Activated CD8-positive, alpha-beta T cell treated with anti-CD3 and anti-CD28 coated beads for 36 hours (primary cell): ENCODE results near the gene ASAP3. TPM values are rescaled to one million over a fixed set of nuclear protein-coding genes. Genes with fewer than 3 reads are reported as not detected.

Experiments used
- ATAC-seq: fragments of 200-7000 bp; cut with Tn5 transposase; one replicate; pipeline ENCODE4 v1.10.0; 2021; ENCODE audit warnings: mild to moderate bottlenecking, moderate library complexity
- CTCF ChIA-PET: fragments of 350-600 bp; sonication (Branson Sonifier 250); formaldehyde crosslinking; loops from one replicate; lab custom pipeline; 2021; ENCODE audit warnings: antibody characterized with exemption; lab: Charles Lee
- POLR2A ChIA-PET: fragments of 350-600 bp; sonication (Branson Sonifier 250); formaldehyde crosslinking; loops from one replicate; lab custom pipeline; 2021; ENCODE audit warnings: antibody characterized with exemption; lab: Charles Lee
- DNase-seq: peaks from one replicate; pipeline ENCODE4 v3.0.0-alpha.2; 2020
- H3K27ac Mint-ChIP-seq: one replicate; pipeline ENCODE4 v1.8.0; 2021; ENCODE audit warnings: mild to moderate bottlenecking, mixed read lengths
- H3K27me3 Mint-ChIP-seq: one replicate; pipeline ENCODE4 v1.8.0; 2021; ENCODE audit warnings: mixed read lengths
- H3K36me3 Mint-ChIP-seq: one replicate; pipeline ENCODE4 v1.8.0; 2021; ENCODE audit warnings: low read depth, mixed read lengths
- H3K4me1 Mint-ChIP-seq: one replicate; pipeline ENCODE4 v1.8.0; 2021; ENCODE audit warnings: low read depth, mixed read lengths
- H3K4me3 Mint-ChIP-seq: one replicate; pipeline ENCODE4 v1.8.0; 2021; ENCODE audit warnings: mild to moderate bottlenecking, moderate library complexity, mixed read lengths
- H3K9me3 Mint-ChIP-seq: one replicate; pipeline ENCODE4 v1.8.0; 2021; ENCODE audit warnings: mixed read lengths
- intact Hi-C: fragments of 100-400 bp; cut with micrococcal nuclease; formaldehyde crosslinking; loops from one replicate; pipeline ENCODE4 v1.10.0; 2022
- total RNA-seq, 2 experiments: library from RNA; stranded (reverse); gene quantifications; one replicate each; pipeline ENCODE4 v1.2.3, GENCODE V29; 2021
- TF ChIP-seq, protein P1 (sequence below): fragments of 200-600 bp; IDR thresholded peaks from one replicate; pipeline ENCODE4 v1.8.0; 2022; ENCODE audit warnings: antibody characterized with exemption, mild to moderate bottlenecking

Gene ASAP3
- total RNA-seq, 2 experiments from 2014 or later, result 0.29 to 0.74 TPM

DNA sequence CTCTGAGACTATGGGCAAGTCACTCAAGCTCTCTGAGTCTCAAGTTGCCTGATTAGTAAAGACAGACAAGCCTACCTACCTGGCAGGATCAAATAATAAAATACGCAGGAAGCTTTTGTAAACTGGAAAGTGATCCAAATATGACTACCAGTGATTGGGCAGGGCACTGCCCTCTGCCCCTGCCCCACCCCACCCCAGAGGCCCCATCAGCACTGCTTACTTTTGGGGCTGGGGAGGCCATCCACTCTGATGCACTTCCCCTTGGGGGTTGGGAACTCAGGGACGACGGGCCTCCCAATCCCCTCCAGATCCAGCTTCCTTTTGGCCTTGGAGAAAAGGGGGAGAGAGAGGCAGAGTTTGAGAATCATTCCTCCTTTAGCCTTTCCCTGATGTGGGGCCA is 40.2 kb upstream of the ASAP3 start:
- no peaks in the 10 kb centered on the region for H3K9me3 Mint-ChIP-seq
- no peak overlapping the region for H3K4me3 Mint-ChIP-seq
- ChIA-PET CTCF (interaction anchor here (0.8 to 14.8 kb wide), 8 partner anchors 9 to 134 kb away, joined by 3 to 202 read pairs (median 6); no protein-coding TSS in a partner anchor), POLR2A (interaction anchor here (0.6 to 2.9 kb wide), 11 partner anchors 10 to 212 kb away, joined by 3 to 10 read pairs (median 6); no protein-coding TSS in a partner anchor)
- DNase-seq, result no peak
- H3K27ac Mint-ChIP-seq, result no peak overlapping the region
- peaks cover 53% of the 10 kb centered on the region for H3K4me1 Mint-ChIP-seq
- TF ChIP-seq, protein P1, sequence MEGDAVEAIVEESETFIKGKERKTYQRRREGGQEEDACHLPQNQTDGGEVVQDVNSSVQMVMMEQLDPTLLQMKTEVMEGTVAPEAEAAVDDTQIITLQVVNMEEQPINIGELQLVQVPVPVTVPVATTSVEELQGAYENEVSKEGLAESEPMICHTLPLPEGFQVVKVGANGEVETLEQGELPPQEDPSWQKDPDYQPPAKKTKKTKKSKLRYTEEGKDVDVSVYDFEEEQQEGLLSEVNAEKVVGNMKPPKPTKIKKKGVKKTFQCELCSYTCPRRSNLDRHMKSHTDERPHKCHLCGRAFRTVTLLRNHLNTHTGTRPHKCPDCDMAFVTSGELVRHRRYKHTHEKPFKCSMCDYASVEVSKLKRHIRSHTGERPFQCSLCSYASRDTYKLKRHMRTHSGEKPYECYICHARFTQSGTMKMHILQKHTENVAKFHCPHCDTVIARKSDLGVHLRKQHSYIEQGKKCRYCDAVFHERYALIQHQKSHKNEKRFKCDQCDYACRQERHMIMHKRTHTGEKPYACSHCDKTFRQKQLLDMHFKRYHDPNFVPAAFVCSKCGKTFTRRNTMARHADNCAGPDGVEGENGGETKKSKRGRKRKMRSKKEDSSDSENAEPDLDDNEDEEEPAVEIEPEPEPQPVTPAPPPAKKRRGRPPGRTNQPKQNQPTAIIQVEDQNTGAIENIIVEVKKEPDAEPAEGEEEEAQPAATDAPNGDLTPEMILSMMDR, result no peak
- ATAC-seq, result no peak
- intact Hi-C loops, result no loop called here
- peaks cover 59% of the 10 kb centered on the region for H3K36me3 Mint-ChIP-seq
- no peaks in the 10 kb centered on the region for H3K27me3 Mint-ChIP-seq

DNA sequence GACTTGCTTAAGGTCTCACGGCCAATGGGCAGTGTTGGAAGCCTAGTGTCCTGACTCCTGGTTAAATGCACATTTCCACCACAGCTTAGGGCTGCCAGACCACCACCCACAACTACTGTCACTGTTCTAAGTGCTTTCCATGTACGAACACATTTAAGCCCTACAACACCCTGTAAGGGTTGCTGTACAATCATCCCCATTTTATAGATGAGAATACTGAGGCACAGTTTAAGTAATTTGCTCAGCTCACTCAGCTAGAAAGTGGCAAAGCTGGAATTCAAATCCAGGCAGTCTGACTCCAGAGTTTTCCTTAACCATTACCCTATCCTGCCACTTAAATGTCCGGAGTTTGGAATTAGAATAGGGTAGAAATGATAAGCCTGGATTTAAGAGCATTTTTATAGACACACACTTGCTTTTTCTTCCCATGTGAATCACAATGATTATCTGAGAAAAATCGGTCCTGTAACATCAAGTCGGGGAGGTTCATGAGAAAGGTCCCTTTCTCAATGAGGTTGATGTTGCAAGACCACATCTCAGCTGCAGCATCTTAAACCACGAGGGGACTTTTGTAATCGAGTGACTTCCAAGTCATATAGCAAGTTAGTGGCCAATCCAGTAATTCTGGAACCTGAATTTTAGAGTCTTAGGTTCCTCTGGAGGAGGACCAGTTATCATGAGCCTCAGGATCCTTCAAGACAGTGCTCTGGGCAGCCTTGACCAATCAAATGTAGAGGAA is 38.4 kb upstream of the ASAP3 start:
- DNase-seq (peak; percentile 21), ATAC-seq (no peak)
- POLR2A ChIA-PET, result interaction anchor here (1.2 to 2.4 kb wide), 2 partner anchors 9 to 15 kb away, joined by 3 to 7 read pairs; partner anchors contain the start of gene E2F2
- peaks cover 69% of the 10 kb centered on the region for H3K36me3 Mint-ChIP-seq
- H3K4me3 Mint-ChIP-seq, result no peak overlapping the region
- no peak overlapping the region for H3K27ac Mint-ChIP-seq
- intact Hi-C loops, result no loop called here
- TF ChIP-seq, protein P1, result no peak
- H3K4me1 Mint-ChIP-seq, result peaks cover 36% of the 10 kb centered on the region
- CTCF ChIA-PET, result interaction anchor here (0.8 to 14.8 kb wide), 6 partner anchors 8 to 135 kb away, joined by 3 to 202 read pairs (median 8); no protein-coding TSS in a partner anchor
- H3K9me3 Mint-ChIP-seq, result no peaks in the 10 kb centered on the region
- H3K27me3 Mint-ChIP-seq, result no peaks in the 10 kb centered on the region

DNA sequence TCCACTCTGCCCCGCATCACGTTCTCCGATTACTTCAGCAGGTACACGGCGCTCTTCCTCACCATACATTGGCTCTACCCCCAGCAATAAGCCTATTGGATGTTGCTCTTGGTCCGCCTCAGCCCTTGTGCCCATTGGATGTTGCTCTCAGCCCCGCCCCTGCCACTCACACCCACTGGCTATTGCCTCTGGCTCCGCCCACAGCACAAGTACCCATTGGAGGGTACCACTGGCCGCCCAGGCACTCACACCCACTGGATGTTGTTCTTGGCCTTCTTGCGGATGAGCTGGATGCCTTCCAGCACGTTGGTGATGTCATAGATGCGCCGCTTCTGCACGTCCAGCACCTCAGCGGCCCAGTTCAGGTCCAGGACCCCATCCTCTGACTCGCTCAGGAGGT is 37.6 kb upstream of the ASAP3 start:
- H3K4me3 Mint-ChIP-seq, result no peak overlapping the region
- peaks cover 72% of the 10 kb centered on the region for H3K36me3 Mint-ChIP-seq
- H3K9me3 Mint-ChIP-seq, result no peaks in the 10 kb centered on the region
- H3K27me3 Mint-ChIP-seq, result no peaks in the 10 kb centered on the region
- intact Hi-C loops, result no loop called here
- TF ChIP-seq, protein P1, result no peak
- H3K4me1 Mint-ChIP-seq, result peaks cover 28% of the 10 kb centered on the region
- CTCF ChIA-PET, result interaction anchor here (1.2 to 14.8 kb wide), 3 partner anchors 14 to 113 kb away, joined by 4 to 202 read pairs (median 4); no protein-coding TSS in a partner anchor
- peak; percentile 40 for DNase-seq
- ATAC-seq, result no peak
- no peak overlapping the region for H3K27ac Mint-ChIP-seq
- POLR2A ChIA-PET, result interaction anchor here (4.0 kb wide), 1 partner anchor 8 kb away, joined by 20 read pairs; the partner anchor contains the start of gene E2F2

DNA sequence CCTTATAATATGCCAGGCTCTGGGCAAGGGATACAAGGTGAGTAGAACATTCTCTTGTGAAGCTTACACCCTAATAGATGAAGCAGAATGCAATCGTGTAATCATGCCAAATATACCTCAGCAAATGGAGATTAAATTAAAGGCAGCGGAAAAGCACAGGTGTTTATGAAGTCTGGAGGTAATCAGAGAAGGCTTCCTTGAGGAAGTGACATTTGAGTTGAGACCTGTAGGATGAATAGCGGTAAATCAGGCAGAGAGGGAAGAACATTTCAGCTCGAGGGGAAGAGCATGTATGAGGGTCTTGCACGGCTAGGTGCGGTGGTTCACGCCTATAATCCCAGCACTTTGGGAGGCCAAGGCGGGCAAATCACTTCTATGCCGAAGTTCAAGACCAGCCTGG is 33.6 kb upstream of the ASAP3 start:
- POLR2A ChIA-PET, result interaction anchor here (0.9 to 3.6 kb wide), 3 partner anchors 8 to 15 kb away, joined by 3 to 22 read pairs (median 3); partner anchors contain the start of gene E2F2
- Mint-ChIP-seq H3K27ac (no peak overlapping the region), H3K36me3 (peaks cover 74% of the 10 kb centered on the region), H3K9me3 (no peaks in the 10 kb centered on the region), H3K4me1 (peaks cover 2% of the 10 kb centered on the region), H3K4me3 (no peak overlapping the region), H3K27me3 (no peaks in the 10 kb centered on the region)
- intact Hi-C loops, result no loop called here
- CTCF ChIA-PET, result interaction anchor here (0.6 kb wide), 1 partner anchor 15 kb away, joined by 4 read pairs; no protein-coding TSS in a partner anchor
- DNase-seq (no peak), ATAC-seq (no peak)
- TF ChIP-seq, protein P1, result no peak

DNA sequence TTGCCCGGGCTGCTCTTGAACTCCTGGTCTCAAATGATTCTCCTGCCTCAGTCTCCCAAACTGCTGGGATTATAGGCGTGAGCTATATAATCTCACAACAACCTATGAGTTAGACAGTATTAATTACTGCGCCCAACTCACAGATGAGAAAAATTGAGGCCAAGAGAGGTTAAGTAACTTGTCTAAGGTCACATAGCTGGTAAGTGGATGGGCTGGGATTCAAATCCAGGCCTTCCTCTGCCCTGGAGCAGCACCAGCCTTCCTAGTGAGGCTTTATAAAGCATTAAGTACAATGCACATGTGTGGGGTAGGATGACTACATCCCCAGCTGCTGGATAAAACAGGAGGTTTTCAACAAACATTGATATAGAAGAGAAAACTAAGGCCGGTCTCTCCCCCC is 31.9 kb upstream of the ASAP3 start:
- H3K9me3 Mint-ChIP-seq, result no peaks in the 10 kb centered on the region
- POLR2A ChIA-PET, result interaction anchor here (0.8 to 3.6 kb wide), 2 partner anchors 10 to 13 kb away, joined by 3 to 22 read pairs; partner anchors contain the start of gene E2F2
- intact Hi-C loops, result no loop called here
- DNase-seq, result no peak
- CTCF ChIA-PET, result interaction anchor here (2.6 to 3.3 kb wide), 3 partner anchors 12 to 24 kb away, joined by 10 to 20 read pairs (median 10); no protein-coding TSS in a partner anchor
- H3K36me3 Mint-ChIP-seq, result peaks cover 62% of the 10 kb centered on the region
- no peaks in the 10 kb centered on the region for H3K4me1 Mint-ChIP-seq
- H3K27ac Mint-ChIP-seq, result no peak overlapping the region
- TF ChIP-seq, protein P1, result no peak
- ATAC-seq, result no peak
- H3K27me3 Mint-ChIP-seq, result no peaks in the 10 kb centered on the region
- no peak overlapping the region for H3K4me3 Mint-ChIP-seq
